HepG2 (cell line): ENCODE measurements around the gene FIBCD1. TPM values are rescaled to one million over a fixed set of nuclear protein-coding genes. Genes with fewer than 3 reads are reported as not detected.

Source experiments
- ATAC-seq: fragments of 200-7000 bp; cut with Tn5 transposase; 3 replicates; pipeline ENCODE4 v1.9.1; 2020; ENCODE audit warnings: mild to moderate bottlenecking, moderate library complexity
- BruUV-seq: library from RNA; stranded (reverse); fragments of 400-500 nt; replicated peaks from 2 replicates; lab custom pipeline; 2021; lab: Mats Ljungman, UMichigan
- CTCF ChIA-PET: fragments of 300-600 bp; formaldehyde crosslinking; extraction: SDS; loops from one replicate; lab custom pipeline; 2021; ENCODE audit warnings: low total read pairs, inconsistent platforms, low intra/inter-chr PET ratio; lab: Yijun Ruan, JAX
- POLR2A ChIA-PET: fragments of 350-600 bp; sonication (Branson Sonifier 250); formaldehyde crosslinking; loops from one replicate; lab custom pipeline; 2020; ENCODE audit warnings: antibody characterized with exemption, inconsistent platforms; lab: Yijun Ruan, JAX
- DNase-seq: peaks from one replicate; pipeline ENCODE4 v3.0.0-alpha.2; 2015; ENCODE audit warnings: low spot score
- FAIRE-seq: peaks from 3 replicates; lab custom pipeline; 2011; peaks lifted over from hg19 to GRCh38; lab: Jason Lieb, UNC
- H2AFZ ChIP-seq: one replicate; pipeline ENCODE4 v1.6.1; 2011; ENCODE audit warnings: low read length, inconsistent platforms
- H3K27ac ChIP-seq: fragments of 300-600 bp; 3 replicates; pipeline ENCODE4 v1.8.0; 2011; ENCODE audit warnings: mixed run types, mild to moderate bottlenecking, mixed read lengths, low read length, inconsistent platforms; ENCODE audit not compliant: insufficient read depth; ENCODE audit errors: extremely low read length
- H3K27me3 ChIP-seq, 2 experiments: fragments of 200-600 bp in 1 of 2; 2 replicates in 1 of 2; 3 replicates in 1 of 2; pipeline versions ENCODE4 v1.6.0 to v1.8.0; 2011; ENCODE audit warnings: low read length in 2 of 2, mild to moderate bottlenecking in 2 of 2, moderate library complexity in 2 of 2, inconsistent platforms in 1 of 2; ENCODE audit not compliant: insufficient read depth in 2 of 2, control insufficient read depth in 1 of 2
- H3K36me3 ChIP-seq, 2 experiments: fragments of 200-600 bp in 1 of 2; replicated peaks in 1 of 2; 2 replicates in 1 of 2; 3 replicates in 1 of 2; pipeline versions ENCODE4 v1.5.1 to v1.8.0; 2011; ENCODE audit warnings: low read length in 2 of 2, inconsistent platforms in 1 of 2; ENCODE audit not compliant: insufficient read depth in 2 of 2, control insufficient read depth in 1 of 2
- H3K4me1 ChIP-seq: 2 replicates; pipeline ENCODE4 v1.5.1; 2012; ENCODE audit warnings: low read length, inconsistent platforms; ENCODE audit not compliant: insufficient read depth
- H3K4me2 ChIP-seq: 2 replicates; pipeline ENCODE4 v1.6.0; 2011; ENCODE audit warnings: low read depth, low read length, inconsistent platforms
- H3K4me3 ChIP-seq, 3 experiments: fragments of 200-600 bp in 1 of 3; sonication (generic), shearing (Covaris generic) in 1 of 3; replicated peaks in 1 of 3; 2 replicates each; pipeline ENCODE4 v1.5.1; 2011 to 2016; ENCODE audit warnings: low read length in 3 of 3, inconsistent platforms in 2 of 3, low read depth in 2 of 3, mild to moderate bottlenecking in 2 of 3, control low read depth in 1 of 3, mixed read lengths in 1 of 3; ENCODE audit not compliant: insufficient read depth in 1 of 3
- H3K79me2 ChIP-seq: one replicate; pipeline ENCODE4 v1.6.1; 2011; ENCODE audit warnings: low read length, inconsistent platforms; ENCODE audit not compliant: insufficient read depth
- H3K9ac ChIP-seq: 2 replicates; pipeline ENCODE4 v1.6.0; 2011; ENCODE audit warnings: mild to moderate bottlenecking, low read depth, low read length, inconsistent platforms; ENCODE audit not compliant: insufficient read depth
- H3K9me3 ChIP-seq: 2 replicates; pipeline ENCODE4 v1.5.1; 2012; ENCODE audit warnings: mild to moderate bottlenecking, low read length
- H4K20me1 ChIP-seq: 2 replicates; pipeline ENCODE4 v1.6.0; 2011; ENCODE audit warnings: inconsistent platforms, mild to moderate bottlenecking, low read length, moderate library complexity; ENCODE audit not compliant: insufficient read depth
- FOSL2 ChIP-seq: sonication (generic); formaldehyde crosslinking; IDR thresholded peaks from 2 replicates; pipeline ENCODE4 v1.4.0; 2020; ENCODE audit warnings: missing genetic modification reagents
- GTF2F1 ChIP-seq: fragments of 150-350 bp; IDR thresholded peaks from 2 replicates; pipeline ENCODE4 v1.6.1; 2014; ENCODE audit warnings: low read length
- HIVEP1 ChIP-seq: sonication (generic); formaldehyde crosslinking; IDR thresholded peaks from 2 replicates; pipeline ENCODE4 v1.4.0; 2020; ENCODE audit warnings: mild to moderate bottlenecking, missing genetic modification reagents
- NAIF1 ChIP-seq: sonication (generic); formaldehyde crosslinking; IDR thresholded peaks from 2 replicates; pipeline ENCODE4 v1.5.0; 2020; ENCODE audit warnings: mild to moderate bottlenecking, missing genetic modification reagents, borderline replicate concordance
- PAWR ChIP-seq: sonication (generic); formaldehyde crosslinking; IDR thresholded peaks from 2 replicates; pipeline ENCODE4 v1.4.0; 2020; ENCODE audit warnings: missing genetic modification reagents, mild to moderate bottlenecking, borderline replicate concordance
- SATB2 ChIP-seq: sonication (generic); formaldehyde crosslinking; IDR thresholded peaks from 2 replicates; pipeline ENCODE4 v1.5.0; 2020; ENCODE audit warnings: missing genetic modification reagents
- SIN3A ChIP-seq: IDR thresholded peaks from 2 replicates; pipeline ENCODE4 v1.6.1; 2011; ENCODE audit warnings: low read depth, mild to moderate bottlenecking, control low read depth, low read length, borderline replicate concordance
- TCF7L2 ChIP-seq: IDR thresholded peaks from 2 replicates; pipeline ENCODE4 v1.6.1; 2011; ENCODE audit warnings: mild to moderate bottlenecking, low read depth, low read length, moderate library complexity
- ZBTB21 ChIP-seq: sonication (generic); formaldehyde crosslinking; IDR thresholded peaks from 2 replicates; pipeline ENCODE4 v1.4.0; 2020; ENCODE audit warnings: missing genetic modification reagents
- ZNF17 ChIP-seq: sonication (generic); formaldehyde crosslinking; IDR thresholded peaks from 2 replicates; pipeline ENCODE4 v1.5.0; 2020; ENCODE audit warnings: mild to moderate bottlenecking, missing genetic modification reagents
- WGBS: methylation state at CpG from one replicate; pipeline ENCODE4 v1.1.6; 2017; ENCODE audit warnings: low lambda C conversion rate; 5-methylcytosine and 5-hydroxymethylcytosine counted together
- in situ Hi-C: cut with HindIII; loops from 2 replicates; pipeline ENCODE4 v1.10.0; 2017; ENCODE audit warnings: low pct_unique_long_range_greater_than_20kb; ENCODE audit not compliant: extremely low pct_ligation_motif_present
- intact Hi-C: fragments of 100-400 bp; cut with micrococcal nuclease; formaldehyde crosslinking; loops from one replicate; pipeline ENCODE4 v1.10.0; 2022; ENCODE audit not compliant: unreplicated experiment
- polyA plus RNA-seq, 8 experiments: library from polyadenylated mRNA; depleted of rRNA in 3 of 8; stranded (reverse) in 7 of 8; unstranded in 1 of 8; fragments of >200 nt; fragmentation: Illumina TruSeq in 4 of 8; extraction: Trizol in 4 of 8; gene quantifications; 2 replicates each; pipeline versions ENCODE4 v1.2.1 to v1.2.3, GENCODE V29; 2011 to 2016; ENCODE audit warnings: low read depth in 4 of 8, missing spikeins in 1 of 8, mixed read lengths in 1 of 8; ENCODE audit not compliant: insufficient read depth in 1 of 8
- total RNA-seq, 5 experiments: library from RNA; depleted of rRNA; stranded (reverse); fragments of >200 nt; fragmentation: Illumina TruSeq; extraction: Trizol; gene quantifications; 2 replicates each; pipeline ENCODE4 v1.2.3, GENCODE V29; 2016; ENCODE audit warnings: low read depth in 1 of 5
- TF ChIP-seq, protein P1 (sequence below): sonication (generic); formaldehyde crosslinking; IDR thresholded peaks from 2 replicates; pipeline ENCODE4 v1.8.1; 2023; ENCODE audit warnings: mild to moderate bottlenecking, missing genetic modification reagents, borderline replicate concordance
- TF ChIP-seq, protein P2 (sequence below): fragments of 450-650 bp; IDR thresholded peaks from 2 replicates; pipeline ENCODE4 v1.6.1; 2016

The FIBCD1 gene
- total and polyA plus RNA-seq, 2 of the 13 experiments (the other 11 are each of a cell fraction or from before 2014, with no cell fraction given), result 0.55 to 0.89 TPM

DNA sequence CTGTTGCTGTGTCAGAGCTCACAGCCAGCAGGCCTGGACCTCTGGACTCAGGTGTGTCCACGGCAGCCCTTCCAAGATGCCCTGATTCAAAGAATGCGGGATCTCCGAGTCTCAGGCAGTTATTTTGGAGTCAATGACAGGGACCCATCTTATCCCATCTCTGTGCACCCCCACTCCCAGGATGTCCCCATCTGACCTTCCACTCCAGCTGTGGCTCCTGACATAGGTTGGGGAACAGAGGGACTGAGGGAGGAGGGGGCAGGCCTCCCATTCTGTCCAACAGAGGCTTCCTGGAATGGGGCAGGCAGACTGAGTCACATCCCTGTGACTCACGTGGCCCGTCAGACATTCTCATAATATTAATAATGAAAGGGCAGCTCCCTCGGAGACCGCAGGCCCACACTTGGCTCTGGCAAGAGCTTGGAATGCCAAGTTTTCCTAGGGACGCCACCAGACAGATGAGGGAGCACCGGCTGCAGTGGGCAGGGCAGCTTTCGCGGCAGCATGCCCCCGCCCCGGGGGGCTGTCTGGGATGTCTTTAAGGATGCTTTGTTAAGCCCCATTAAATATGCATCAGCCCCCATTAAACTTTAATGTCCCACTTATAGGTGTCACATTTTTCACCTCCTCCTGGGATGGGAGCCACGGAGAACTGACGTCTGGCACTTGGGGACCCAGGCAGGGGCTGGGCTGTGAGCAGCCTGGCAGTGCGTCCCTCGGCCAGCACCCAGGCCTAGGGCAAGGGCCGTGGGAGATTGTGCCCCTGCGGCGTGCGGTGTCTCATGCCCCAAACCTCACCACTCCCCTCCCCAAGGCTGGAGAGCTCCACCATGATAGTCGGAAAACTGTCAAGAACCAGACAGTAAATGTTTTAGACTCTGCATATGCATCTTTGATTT lies 23.6 kb upstream of the FIBCD1 start:
- in situ Hi-C loops (no loop called here), intact Hi-C loops (no loop called here)
- Histone ChIP-seq H3K79me2 (no peaks in the 10 kb centered on the region), H3K36me3 (no peaks in the 10 kb centered on the region), H3K4me3 (no peak overlapping the region), H3K9me3 (peaks cover 4% of the 10 kb centered on the region), H3K9ac (no peak overlapping the region), H2AFZ (no peak overlapping the region), H3K27me3 (peaks cover 2 to 70% of the 10 kb centered on the region in 2 experiments; a peak in 4 of 5 replicates), H3K4me1 (no peaks in the 10 kb centered on the region), H3K27ac (no peak overlapping the region), H3K4me2 (no peak overlapping the region), H4K20me1 (no peaks in the 10 kb centered on the region)
- ATAC-seq (no peak; the same call in 1 of the 3 replicates), DNase-seq (no peak), FAIRE-seq (no peak)
- POLR2A ChIA-PET, result no interaction called here
- CTCF ChIA-PET, result no interaction called here
- no TSS peak for BruUV-seq
- WGBS, result 42% methylated on average over 5 of the region's 22 CpGs
- TF ChIP-seq, protein P1, sequence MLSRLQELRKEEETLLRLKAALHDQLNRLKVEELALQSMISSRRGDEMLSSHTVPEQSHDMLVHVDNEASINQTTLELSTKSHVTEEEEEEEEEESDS, result no peak
- TF ChIP-seq FOSL2 (CRISPR knock-in tag), result peak; percentile 42; the same call in 1 of the 2 replicates

DNA sequence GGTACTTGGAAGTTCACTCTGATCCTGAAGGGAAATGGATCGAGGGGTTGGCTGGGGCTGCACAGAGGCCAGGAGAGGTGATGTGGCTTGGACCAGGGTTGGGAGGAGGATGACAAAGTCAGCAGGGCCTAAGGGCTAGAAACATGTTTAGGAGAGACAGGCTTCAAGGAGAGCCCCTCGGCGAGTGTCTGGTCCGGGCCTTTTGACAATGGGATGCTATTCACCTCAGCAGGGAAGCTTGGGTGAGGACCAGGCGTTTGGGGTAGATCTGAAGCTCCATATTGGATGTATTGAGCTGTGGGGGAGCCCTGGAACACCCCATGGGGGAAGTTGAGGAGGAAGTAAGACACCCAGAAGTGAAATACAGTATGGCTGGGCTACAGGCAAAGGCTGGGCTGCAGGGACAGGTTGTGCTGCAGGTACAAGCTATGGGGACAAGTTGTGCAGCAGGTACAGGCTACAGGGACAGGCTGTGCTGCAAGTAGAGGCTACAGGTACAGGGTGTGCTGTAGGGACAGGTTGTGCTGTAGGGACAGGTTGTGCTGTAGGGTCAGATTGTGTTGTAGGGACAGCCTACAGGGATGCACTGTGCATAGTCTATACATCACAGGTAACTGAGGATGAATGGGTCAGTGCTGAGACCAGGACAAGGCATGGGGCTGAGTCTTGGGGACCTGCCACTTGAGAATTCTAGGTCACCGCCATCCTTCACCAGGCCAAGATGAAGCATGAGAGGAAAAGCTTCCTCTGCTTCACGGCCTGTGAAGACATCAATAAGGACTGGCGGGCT lies 22.7 kb upstream of the FIBCD1 start:
- Histone ChIP-seq H3K79me2 (no peaks in the 10 kb centered on the region), H2AFZ (no peak overlapping the region), H3K36me3 (no peaks in the 10 kb centered on the region), H3K4me1 (no peaks in the 10 kb centered on the region), H4K20me1 (no peaks in the 10 kb centered on the region), H3K9me3 (peaks cover 4% of the 10 kb centered on the region), H3K4me2 (no peak overlapping the region), H3K9ac (no peak overlapping the region), H3K27me3 (peaks cover 2 to 69% of the 10 kb centered on the region in 2 experiments; a peak in 4 of 5 replicates), H3K4me3 (no peak overlapping the region), H3K27ac (no peak overlapping the region)
- no peak for DNase-seq
- intact Hi-C loops, result no loop called here
- 40% methylated on average over 6 of the region's 8 CpGs for WGBS
- ChIA-PET CTCF (no interaction called here), POLR2A (no interaction called here)
- in situ Hi-C loops, result no loop called here
- no peak for ATAC-seq
- FAIRE-seq, result no peak
- BruUV-seq, result no TSS peak
- TF ChIP-seq ZNF17 (CRISPR knock-in tag), result no peak
- TF ChIP-seq PAWR (CRISPR knock-in tag), result no peak
- no peak for TF ChIP-seq ZBTB21 (CRISPR knock-in tag)
- no peak for TF ChIP-seq TCF7L2
- no peak for TF ChIP-seq HIVEP1 (CRISPR knock-in tag)
- no peak for TF ChIP-seq SATB2 (CRISPR knock-in tag)
- TF ChIP-seq NAIF1, result no peak
- TF ChIP-seq, protein P2, sequence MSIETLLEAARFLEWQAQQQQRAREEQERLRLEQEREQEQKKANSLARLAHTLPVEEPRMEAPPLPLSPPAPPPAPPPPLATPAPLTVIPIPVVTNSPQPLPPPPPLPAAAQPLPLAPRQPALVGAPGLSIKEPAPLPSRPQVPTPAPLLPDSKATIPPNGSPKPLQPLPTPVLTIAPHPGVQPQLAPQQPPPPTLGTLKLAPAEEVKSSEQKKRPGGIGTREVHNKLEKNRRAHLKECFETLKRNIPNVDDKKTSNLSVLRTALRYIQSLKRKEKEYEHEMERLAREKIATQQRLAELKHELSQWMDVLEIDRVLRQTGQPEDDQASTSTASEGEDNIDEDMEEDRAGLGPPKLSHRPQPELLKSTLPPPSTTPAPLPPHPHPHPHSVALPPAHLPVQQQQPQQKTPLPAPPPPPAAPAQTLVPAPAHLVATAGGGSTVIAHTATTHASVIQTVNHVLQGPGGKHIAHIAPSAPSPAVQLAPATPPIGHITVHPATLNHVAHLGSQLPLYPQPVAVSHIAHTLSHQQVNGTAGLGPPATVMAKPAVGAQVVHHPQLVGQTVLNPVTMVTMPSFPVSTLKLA, result no peak
- no peak for TF ChIP-seq GTF2F1
- no peak for TF ChIP-seq SIN3A
